ENCODE measurements around the gene HSD3B1. TPM values are rescaled to one million over a fixed set of nuclear protein-coding genes. Genes with fewer than 3 reads are reported as not detected.

Gene HSD3B1
- total RNA-seq, 1 donor from 2014 or later, result not detected

- no peak for TF ChIP-seq CTCF (conservative IDR thresholded peaks at IDR 0.05; ENCODE audit: low read depth, low read length)
- H3K4me3 ChIP-seq (ENCODE audit: low read depth, low read length), result no peak overlapping the region
- no peak for DNase-seq (ENCODE audit: low read depth)
These were observed 18.8 kb upstream of the HSD3B1 start for GRCh38 chr1:119488216-119488615.

GRCh38 chr1:119489201-119489600 is 17.8 kb upstream of the HSD3B1 start:
- H3K4me3 ChIP-seq (ENCODE audit: low read depth, low read length), result no peak overlapping the region
- no peak for TF ChIP-seq CTCF (conservative IDR thresholded peaks at IDR 0.05; ENCODE audit: low read depth, low read length)
- DNase-seq (ENCODE audit: low read depth), result no peak

DNA sequence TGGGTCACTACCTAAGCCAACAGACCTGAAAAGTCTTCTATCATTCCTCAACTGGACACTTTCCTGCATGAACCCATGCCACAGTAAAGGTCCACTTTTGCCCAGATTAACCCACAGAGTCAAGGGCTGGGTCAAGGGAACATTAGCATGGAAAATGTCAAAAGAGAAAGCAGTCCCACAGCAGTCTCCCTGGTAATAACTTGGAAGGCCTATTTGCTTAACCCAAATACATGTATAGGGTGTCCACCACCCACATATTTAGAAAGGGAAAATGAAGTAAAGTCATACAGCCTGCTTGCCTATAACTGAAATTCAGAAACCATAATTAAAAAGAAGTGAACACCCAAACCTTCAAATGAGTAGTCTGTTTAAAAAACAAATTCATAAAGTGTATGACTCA is 16.1 kb upstream of the HSD3B1 start:
- DNase-seq (ENCODE audit: low read depth), result no peak
- no peak overlapping the region for H3K4me3 ChIP-seq (ENCODE audit: low read depth, low read length)
- TF ChIP-seq CTCF (conservative IDR thresholded peaks at IDR 0.05; ENCODE audit: low read depth, low read length), result no peak

- no peak overlapping the region for H3K4me3 ChIP-seq (ENCODE audit: low read depth, low read length)
- no peak for TF ChIP-seq CTCF (conservative IDR thresholded peaks at IDR 0.05; ENCODE audit: low read depth, low read length)
- DNase-seq (ENCODE audit: low read depth), result no peak
These were observed 14.2 kb upstream of the HSD3B1 start for GRCh38 chr1:119492763-119493162.

DNA sequence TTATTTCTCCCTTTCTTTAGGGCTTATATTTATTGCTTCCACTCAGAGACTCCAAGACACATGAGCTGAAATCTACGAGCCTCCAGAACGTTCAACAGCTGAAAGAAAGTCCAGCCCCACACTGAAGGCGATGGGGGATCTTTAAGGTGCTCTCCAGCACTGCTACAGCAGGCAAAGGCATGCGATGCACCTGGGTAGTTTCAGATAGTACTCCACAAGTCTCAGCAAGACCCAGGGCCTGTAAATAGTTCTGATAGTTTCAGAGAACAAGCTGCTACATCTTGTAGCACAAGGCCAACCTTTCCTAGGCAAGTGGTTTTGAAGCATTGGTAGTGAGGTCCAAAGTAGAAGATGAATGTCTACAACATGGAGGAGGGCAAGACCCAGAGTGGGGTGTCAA is 2.2 kb upstream of the HSD3B1 start:
- H3K4me3 ChIP-seq (ENCODE audit: low read depth, low read length), result no peak overlapping the region
- no peak for TF ChIP-seq CTCF (conservative IDR thresholded peaks at IDR 0.05; ENCODE audit: low read depth, low read length)
- DNase-seq (ENCODE audit: low read depth), result no peak

DNA sequence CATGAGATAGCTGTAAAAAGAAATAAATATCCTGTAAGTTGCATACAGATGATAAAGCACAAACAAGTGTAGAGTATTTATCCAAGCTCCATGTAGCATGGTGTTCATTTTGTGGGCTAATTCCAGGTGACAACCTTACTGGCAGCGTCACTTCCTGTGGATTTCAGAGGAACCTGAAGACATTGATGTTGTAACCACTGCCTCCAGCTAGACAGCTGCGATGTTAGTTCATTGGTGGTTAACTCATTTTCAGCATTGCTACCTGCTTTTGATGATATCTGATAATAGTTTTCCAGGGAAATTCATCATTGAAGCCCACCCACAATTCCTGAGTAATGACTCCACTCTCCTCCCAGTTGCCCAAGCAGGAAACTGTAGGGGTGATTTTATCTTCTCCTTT is 3.0 kb downstream of the HSD3B1 start:
- H3K4me3 ChIP-seq (ENCODE audit: low read depth, low read length), result no peak overlapping the region
- DNase-seq (ENCODE audit: low read depth), result no peak
- TF ChIP-seq CTCF (conservative IDR thresholded peaks at IDR 0.05; ENCODE audit: low read depth, low read length), result no peak

- no peak for DNase-seq (ENCODE audit: low read depth)
- TF ChIP-seq CTCF (conservative IDR thresholded peaks at IDR 0.05; ENCODE audit: low read depth, low read length), result no peak
- no peak overlapping the region for H3K4me3 ChIP-seq (ENCODE audit: low read depth, low read length)
These were observed 8.2 kb downstream of the HSD3B1 start for GRCh38 chr1:119515221-119515620.
